Loucy (cell line): ENCODE data around the gene CYB5R3.

Source experiments
- H2AFZ ChIP-seq: fragments of 200-600 bp; sonication (generic); 2 replicates; pipeline ENCODE4 v1.6.0; 2016; ENCODE audit warnings: antibody characterized with exemption, mild to moderate bottlenecking, low read length, moderate library complexity
- H3F3A ChIP-seq: fragments of 200-600 bp; 2 replicates; pipeline ENCODE4 v1.6.0; 2016; ENCODE audit warnings: antibody characterized with exemption, low read depth, mild to moderate bottlenecking
- H3K27me3 ChIP-seq: fragments of 200-600 bp; sonication (generic); 2 replicates; pipeline ENCODE4 v1.6.1; 2014; ENCODE audit warnings: low read length, mild to moderate bottlenecking; ENCODE audit not compliant: insufficient read depth, poor library complexity, severe bottlenecking
- H3K36me3 ChIP-seq: fragments of 200-600 bp; sonication (generic); 2 replicates; pipeline ENCODE4 v1.6.1; 2016; ENCODE audit warnings: low read length; ENCODE audit not compliant: insufficient read depth
- H3K4me1 ChIP-seq: fragments of 200-600 bp; sonication (generic); 2 replicates; pipeline ENCODE4 v1.5.1; 2014; ENCODE audit warnings: low read length, mild to moderate bottlenecking; ENCODE audit not compliant: insufficient read depth, poor library complexity, severe bottlenecking
- H3K4me2 ChIP-seq: fragments of 200-600 bp; sonication (generic); 2 replicates; pipeline ENCODE4 v1.6.0; 2014; ENCODE audit warnings: antibody characterized with exemption, low read length, low read depth, mild to moderate bottlenecking; ENCODE audit not compliant: poor library complexity, severe bottlenecking
- H3K4me3 ChIP-seq: fragments of 200-600 bp; sonication (generic); 2 replicates; pipeline ENCODE4 v1.5.1; 2014; ENCODE audit warnings: low read length, mild to moderate bottlenecking, mixed read lengths; ENCODE audit not compliant: poor library complexity, severe bottlenecking
- H3K79me2 ChIP-seq: fragments of 200-600 bp; sonication (generic); 2 replicates; pipeline ENCODE4 v1.6.1; 2014; ENCODE audit warnings: low read length; ENCODE audit not compliant: insufficient read depth
- H3K9ac ChIP-seq: fragments of 200-600 bp; sonication (generic); 2 replicates; pipeline ENCODE4 v1.6.0; 2014; ENCODE audit warnings: mild to moderate bottlenecking, low read depth, low read length, moderate library complexity; ENCODE audit not compliant: poor library complexity, severe bottlenecking
- H3K9me2 ChIP-seq: fragments of 200-600 bp; sonication (generic); replicated peaks from 2 replicates; pipeline ENCODE4 v1.6.1; 2016; ENCODE audit warnings: low read depth, low read length, mixed read lengths
- H3K9me3 ChIP-seq: fragments of 200-600 bp; sonication (generic); 2 replicates; pipeline ENCODE4 v1.6.1; 2014; ENCODE audit warnings: mild to moderate bottlenecking, antibody characterized with exemption, low read length, low read depth; ENCODE audit not compliant: insufficient read depth
- H4K20me1 ChIP-seq: fragments of 200-600 bp; sonication (generic); 2 replicates; pipeline ENCODE4 v1.6.0; 2014; ENCODE audit warnings: antibody characterized with exemption, low read length, mild to moderate bottlenecking; ENCODE audit not compliant: insufficient read depth, poor library complexity, severe bottlenecking
- EZH2phosphoT487 ChIP-seq: fragments of 200-600 bp; IDR thresholded peaks from 2 replicates; pipeline ENCODE4 v1.6.1; 2018; ENCODE audit warnings: antibody characterized with exemption, mild to moderate bottlenecking, moderate library complexity, borderline replicate concordance
- TF ChIP-seq, protein P1 (sequence below): fragments of 200-600 bp; sonication (generic); conservative IDR thresholded peaks from 2 replicates; pipeline ENCODE4 v1.5.1; 2014; ENCODE audit warnings: mild to moderate bottlenecking, antibody characterized with exemption, low read length

Gene CYB5R3

DNA sequence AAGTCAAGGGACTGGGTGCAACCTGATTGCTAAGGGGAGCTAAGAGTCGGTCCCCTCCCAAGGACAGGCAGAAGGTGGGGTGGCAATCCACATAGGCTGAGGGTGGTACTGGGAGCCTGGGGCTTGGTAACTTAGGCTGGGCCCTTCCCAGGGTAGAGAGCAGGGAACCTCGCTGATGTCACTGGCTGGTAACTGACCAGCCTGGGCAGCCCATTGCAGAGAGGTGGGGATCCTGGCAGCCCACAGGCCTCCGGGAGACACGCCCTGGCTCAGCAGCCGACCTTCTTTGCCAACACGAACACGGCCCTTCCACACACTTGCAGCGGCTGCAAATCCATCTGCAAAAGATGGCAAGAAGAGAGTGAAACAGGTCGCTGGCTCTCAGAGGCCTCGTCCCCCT, 46.1 kb upstream of the CYB5R3 start:
- TF ChIP-seq, protein P1, sequence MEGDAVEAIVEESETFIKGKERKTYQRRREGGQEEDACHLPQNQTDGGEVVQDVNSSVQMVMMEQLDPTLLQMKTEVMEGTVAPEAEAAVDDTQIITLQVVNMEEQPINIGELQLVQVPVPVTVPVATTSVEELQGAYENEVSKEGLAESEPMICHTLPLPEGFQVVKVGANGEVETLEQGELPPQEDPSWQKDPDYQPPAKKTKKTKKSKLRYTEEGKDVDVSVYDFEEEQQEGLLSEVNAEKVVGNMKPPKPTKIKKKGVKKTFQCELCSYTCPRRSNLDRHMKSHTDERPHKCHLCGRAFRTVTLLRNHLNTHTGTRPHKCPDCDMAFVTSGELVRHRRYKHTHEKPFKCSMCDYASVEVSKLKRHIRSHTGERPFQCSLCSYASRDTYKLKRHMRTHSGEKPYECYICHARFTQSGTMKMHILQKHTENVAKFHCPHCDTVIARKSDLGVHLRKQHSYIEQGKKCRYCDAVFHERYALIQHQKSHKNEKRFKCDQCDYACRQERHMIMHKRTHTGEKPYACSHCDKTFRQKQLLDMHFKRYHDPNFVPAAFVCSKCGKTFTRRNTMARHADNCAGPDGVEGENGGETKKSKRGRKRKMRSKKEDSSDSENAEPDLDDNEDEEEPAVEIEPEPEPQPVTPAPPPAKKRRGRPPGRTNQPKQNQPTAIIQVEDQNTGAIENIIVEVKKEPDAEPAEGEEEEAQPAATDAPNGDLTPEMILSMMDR, result no peak
- TF ChIP-seq EZH2phosphoT487, result no peak

DNA sequence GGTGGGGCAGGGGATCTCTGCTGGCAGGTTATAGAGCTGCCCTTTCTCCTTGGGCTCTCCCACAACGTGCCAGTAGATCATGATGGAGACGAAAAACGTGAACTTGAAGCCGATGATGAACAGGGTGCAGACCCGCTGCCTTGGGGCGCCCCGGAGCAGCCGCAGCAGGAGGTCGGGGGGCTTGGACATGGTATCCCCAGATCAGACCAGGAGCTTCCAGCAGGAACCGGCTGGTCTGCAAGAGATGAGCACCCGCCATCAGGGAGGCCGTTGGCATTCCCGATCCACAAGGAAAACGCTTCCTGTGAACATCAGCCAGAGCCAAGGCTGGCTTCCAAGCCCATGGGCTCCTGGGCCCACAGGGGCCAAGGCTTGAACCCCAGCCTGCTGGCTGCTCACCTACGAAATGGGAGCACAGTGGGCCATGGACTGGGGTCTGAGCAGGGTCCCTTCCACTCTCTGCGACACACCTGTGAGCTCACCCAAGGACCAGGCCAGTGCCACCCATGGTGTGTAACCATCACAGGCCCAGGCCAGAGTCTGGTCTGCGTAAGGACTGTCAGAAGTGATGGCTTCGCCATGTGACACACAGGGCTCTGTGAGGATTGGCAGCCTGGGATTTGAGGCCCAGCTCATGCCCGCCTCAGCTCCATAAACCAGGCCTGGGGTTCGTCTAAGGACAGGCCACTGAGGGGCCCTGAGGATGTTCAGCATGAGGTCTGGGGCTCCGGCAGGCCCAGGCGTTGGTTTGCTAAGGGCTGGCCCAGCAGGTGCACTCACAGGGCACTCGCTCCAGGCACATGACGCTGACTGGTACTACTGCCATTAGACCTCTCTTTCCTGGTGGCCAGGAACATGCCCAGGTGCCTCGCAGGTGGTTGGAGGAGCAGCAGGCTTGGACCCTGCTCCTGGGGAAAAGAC, 44.8 kb upstream of the CYB5R3 start:
- H3K4me3 ChIP-seq, result no peak overlapping the region
- H4K20me1 ChIP-seq, result no peaks in the 10 kb centered on the region
- no peak overlapping the region for H3K4me2 ChIP-seq
- no peak overlapping the region for H2AFZ ChIP-seq
- no peaks in the 10 kb centered on the region for H3K27me3 ChIP-seq
- H3K36me3 ChIP-seq, result no peaks in the 10 kb centered on the region
- no peaks in the 10 kb centered on the region for H3K4me1 ChIP-seq
- H3F3A ChIP-seq, result no peaks in the 10 kb centered on the region
- H3K9me2 ChIP-seq, result no peaks in the 10 kb centered on the region
- no peaks in the 10 kb centered on the region for H3K9me3 ChIP-seq
- no peaks in the 10 kb centered on the region for H3K79me2 ChIP-seq
- H3K9ac ChIP-seq, result no peak overlapping the region
- TF ChIP-seq, protein P1, result no peak
- no peak for TF ChIP-seq EZH2phosphoT487

More for the DNA sequence above, 46.1 kb upstream of the CYB5R3 start:
- H3K79me2 ChIP-seq, result no peaks in the 10 kb centered on the region
- no peaks in the 10 kb centered on the region for H3K9me2 ChIP-seq
- no peaks in the 10 kb centered on the region for H3K4me1 ChIP-seq
- no peaks in the 10 kb centered on the region for H3K36me3 ChIP-seq
- no peaks in the 10 kb centered on the region for H3K9me3 ChIP-seq
- H3K4me3 ChIP-seq, result no peak overlapping the region
- H3K4me2 ChIP-seq, result no peak overlapping the region
- no peak overlapping the region for H3K9ac ChIP-seq
- no peaks in the 10 kb centered on the region for H3K27me3 ChIP-seq
- no peak overlapping the region for H2AFZ ChIP-seq
- H4K20me1 ChIP-seq, result no peaks in the 10 kb centered on the region
- H3F3A ChIP-seq, result no peaks in the 10 kb centered on the region

DNA sequence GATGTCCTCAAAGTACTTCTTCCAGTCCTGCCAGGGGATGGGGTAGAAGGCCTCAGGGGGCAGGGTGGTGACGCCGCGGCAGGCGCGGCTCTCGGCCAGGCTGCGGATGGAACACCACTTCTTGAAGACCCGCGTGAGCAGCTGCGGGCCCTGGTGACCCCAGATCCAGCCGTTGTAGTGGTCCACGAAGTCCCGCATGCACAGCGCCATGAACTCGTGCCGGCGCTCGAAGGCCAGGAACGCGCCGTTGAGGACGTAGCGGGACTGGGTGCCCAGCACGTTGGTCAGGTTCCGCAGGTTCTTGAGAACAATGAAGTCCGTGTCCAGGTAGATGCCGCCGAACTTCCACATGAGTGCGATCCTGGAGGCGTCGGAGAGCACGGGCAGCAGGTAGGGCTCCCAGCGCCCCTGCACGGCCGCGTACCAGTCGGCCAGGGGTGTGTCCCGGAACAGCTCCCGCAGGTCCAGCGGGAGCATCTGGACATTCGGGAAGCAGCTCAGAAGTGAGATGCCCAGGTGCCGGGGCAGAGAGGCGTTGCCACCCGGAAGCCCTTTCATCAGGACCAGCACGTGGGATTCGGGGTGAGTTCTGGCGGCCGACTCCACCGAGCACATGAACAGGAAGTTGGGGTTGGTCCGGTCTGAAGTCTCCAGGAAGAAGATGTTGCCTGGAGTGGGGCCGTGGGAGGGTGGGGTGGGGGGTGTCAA, 44.0 kb upstream of the CYB5R3 start:
- H3K4me3 ChIP-seq, result no peak overlapping the region
- no peak overlapping the region for H3K4me2 ChIP-seq
- H4K20me1 ChIP-seq, result no peaks in the 10 kb centered on the region
- H3K36me3 ChIP-seq, result no peaks in the 10 kb centered on the region
- no peaks in the 10 kb centered on the region for H3K4me1 ChIP-seq
- H3K27me3 ChIP-seq, result no peaks in the 10 kb centered on the region
- no peaks in the 10 kb centered on the region for H3F3A ChIP-seq
- H3K9ac ChIP-seq, result no peak overlapping the region
- H3K9me2 ChIP-seq, result no peaks in the 10 kb centered on the region
- no peaks in the 10 kb centered on the region for H3K79me2 ChIP-seq
- H3K9me3 ChIP-seq, result no peaks in the 10 kb centered on the region
- TF ChIP-seq, protein P1, result no peak
- TF ChIP-seq EZH2phosphoT487, result no peak
- no peak overlapping the region for H2AFZ ChIP-seq
